ENCODE measurements around the gene CHAF1B. TPM values are rescaled to one million over a fixed set of nuclear protein-coding genes. Genes with fewer than 3 reads are reported as not detected.

The CHAF1B gene
- total RNA-seq, 1 experiment from 2014 or later: 18.7 TPM

- H3K36me3 ChIP-seq (ENCODE audit: control insufficient read depth, insufficient read depth, low read length): no peaks in the 10 kb centered on the region; the same call in 1 of the 2 replicates
- CTCF ChIA-PET: no interaction called here
These were observed 40.3 kb upstream of the CHAF1B start for GRCh38 chr21:36344931-36345330.

GRCh38 chr21:36347278-36347961, 37.8 kb upstream of the CHAF1B start:
- no peaks in the 10 kb centered on the region for H3K9me3 Mint-ChIP-seq (ENCODE audit: unreplicated experiment)
- no peak for DNase-seq
- Histone ChIP-seq H3K27me3 (replicated peaks; ENCODE audit: control insufficient read depth, insufficient read depth, low read length) (no peaks in the 10 kb centered on the region), H3K4me3 (ENCODE audit: low read depth, low read length) (no peak overlapping the region), H3K36me3 (ENCODE audit: control insufficient read depth, insufficient read depth, low read length) (no peaks in the 10 kb centered on the region; the same call in 1 of the 2 replicates), H3K4me1 (no peaks in the 10 kb centered on the region), H3K9me3 (no peaks in the 10 kb centered on the region)
- peaks cover 85% of the 10 kb centered on the region for H3K36me3 Mint-ChIP-seq (ENCODE audit: insufficient read depth, unreplicated experiment)
- H3K4me1 Mint-ChIP-seq (ENCODE audit: low read depth, unreplicated experiment): no peaks in the 10 kb centered on the region
- H3K4me3 Mint-ChIP-seq (ENCODE audit: unreplicated experiment): no peak overlapping the region
- H3K27me3 Mint-ChIP-seq (ENCODE audit: insufficient read depth, unreplicated experiment): no peaks in the 10 kb centered on the region
- POLR2A ChIA-PET: no interaction called here
- intact Hi-C loops (cut with micrococcal nuclease; ENCODE audit: unreplicated experiment): no loop called here
- TF ChIP-seq CTCF (IDR thresholded peaks at IDR 0.05; ENCODE audit: insufficient read depth in 1 of 2, low read depth in 1 of 2, low read length in 1 of 2, severe bottlenecking in 1 of 2, unreplicated experiment in 1 of 2): no peak
- CTCF ChIA-PET: no interaction called here
- no peak overlapping the region for H3K27ac Mint-ChIP-seq (ENCODE audit: unreplicated experiment)
- no TSS peak for BruUV-seq (replicated peaks)

More at GRCh38 chr21:36344931-36345330, 40.3 kb upstream of the CHAF1B start:
- H3K9me3 Mint-ChIP-seq (ENCODE audit: unreplicated experiment): no peaks in the 10 kb centered on the region
- intact Hi-C loops (cut with micrococcal nuclease; ENCODE audit: unreplicated experiment): no loop called here
- H3K27ac Mint-ChIP-seq (ENCODE audit: unreplicated experiment): no peak overlapping the region
- POLR2A ChIA-PET: no interaction called here
- no peaks in the 10 kb centered on the region for H3K4me1 Mint-ChIP-seq (ENCODE audit: low read depth, unreplicated experiment)
- BruUV-seq (replicated peaks): no TSS peak
- no peaks in the 10 kb centered on the region for H3K27me3 Mint-ChIP-seq (ENCODE audit: insufficient read depth, unreplicated experiment)
- no peak for DNase-seq
- Histone ChIP-seq H3K27me3 (replicated peaks; ENCODE audit: control insufficient read depth, insufficient read depth, low read length) (no peaks in the 10 kb centered on the region), H3K4me1 (no peaks in the 10 kb centered on the region), H3K4me3 (ENCODE audit: low read depth, low read length) (no peak overlapping the region), H3K9me3 (no peaks in the 10 kb centered on the region)
- peaks cover 86% of the 10 kb centered on the region for H3K36me3 Mint-ChIP-seq (ENCODE audit: insufficient read depth, unreplicated experiment)
- no peak overlapping the region for H3K4me3 Mint-ChIP-seq (ENCODE audit: unreplicated experiment)
- no peak for TF ChIP-seq CTCF (IDR thresholded peaks at IDR 0.05; ENCODE audit: insufficient read depth in 1 of 2, low read depth in 1 of 2, low read length in 1 of 2, severe bottlenecking in 1 of 2, unreplicated experiment in 1 of 2)

- no peak for DNase-seq
- no peaks in the 10 kb centered on the region for H3K9me3 Mint-ChIP-seq (ENCODE audit: unreplicated experiment)
- no peaks in the 10 kb centered on the region for H3K27me3 Mint-ChIP-seq (ENCODE audit: insufficient read depth, unreplicated experiment)
- BruUV-seq (replicated peaks): TSS peak; percentile 18
- no peak overlapping the region for H3K4me3 ChIP-seq (ENCODE audit: low read depth, low read length)
- H3K27ac Mint-ChIP-seq (ENCODE audit: unreplicated experiment): no peak overlapping the region
- H3K27me3 ChIP-seq (replicated peaks; ENCODE audit: control insufficient read depth, insufficient read depth, low read length): no peaks in the 10 kb centered on the region
- H3K4me1 ChIP-seq: no peaks in the 10 kb centered on the region
- H3K36me3 Mint-ChIP-seq (ENCODE audit: insufficient read depth, unreplicated experiment): peaks cover 87% of the 10 kb centered on the region
- intact Hi-C loops (cut with micrococcal nuclease; ENCODE audit: unreplicated experiment): no loop called here
- POLR2A ChIA-PET: no interaction called here
- no peaks in the 10 kb centered on the region for H3K4me1 Mint-ChIP-seq (ENCODE audit: low read depth, unreplicated experiment)
- H3K36me3 ChIP-seq (ENCODE audit: control insufficient read depth, insufficient read depth, low read length): no peaks in the 10 kb centered on the region; the same call in 1 of the 2 replicates
- no peak for TF ChIP-seq CTCF (IDR thresholded peaks at IDR 0.05; ENCODE audit: insufficient read depth in 1 of 2, low read depth in 1 of 2, low read length in 1 of 2, severe bottlenecking in 1 of 2, unreplicated experiment in 1 of 2)
- no peak overlapping the region for H3K4me3 Mint-ChIP-seq (ENCODE audit: unreplicated experiment)
- H3K9me3 ChIP-seq: no peaks in the 10 kb centered on the region
- CTCF ChIA-PET: no interaction called here
These were observed 37.2 kb upstream of the CHAF1B start for GRCh38 chr21:36347962-36348328.
